A549 treated with AZD9567 at 1 μM for 4 hours (cell line): ENCODE measurements around the gene FGF21. TPM values are rescaled to one million over a fixed set of nuclear protein-coding genes. Genes with fewer than 3 reads are reported as not detected.

Source experiments
- total RNA-seq: library from RNA; stranded (reverse); fragments of 200-300 nt; extraction: Qiagen RNA extraction; gene quantifications from 5 replicates; pipeline ENCODE4 v1.2.3, GENCODE V29; 2022; ENCODE audit not compliant: insufficient read depth

The FGF21 gene, protein sequence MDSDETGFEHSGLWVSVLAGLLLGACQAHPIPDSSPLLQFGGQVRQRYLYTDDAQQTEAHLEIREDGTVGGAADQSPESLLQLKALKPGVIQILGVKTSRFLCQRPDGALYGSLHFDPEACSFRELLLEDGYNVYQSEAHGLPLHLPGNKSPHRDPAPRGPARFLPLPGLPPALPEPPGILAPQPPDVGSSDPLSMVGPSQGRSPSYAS
- not detected in 5 replicates for total RNA-seq

DNA sequence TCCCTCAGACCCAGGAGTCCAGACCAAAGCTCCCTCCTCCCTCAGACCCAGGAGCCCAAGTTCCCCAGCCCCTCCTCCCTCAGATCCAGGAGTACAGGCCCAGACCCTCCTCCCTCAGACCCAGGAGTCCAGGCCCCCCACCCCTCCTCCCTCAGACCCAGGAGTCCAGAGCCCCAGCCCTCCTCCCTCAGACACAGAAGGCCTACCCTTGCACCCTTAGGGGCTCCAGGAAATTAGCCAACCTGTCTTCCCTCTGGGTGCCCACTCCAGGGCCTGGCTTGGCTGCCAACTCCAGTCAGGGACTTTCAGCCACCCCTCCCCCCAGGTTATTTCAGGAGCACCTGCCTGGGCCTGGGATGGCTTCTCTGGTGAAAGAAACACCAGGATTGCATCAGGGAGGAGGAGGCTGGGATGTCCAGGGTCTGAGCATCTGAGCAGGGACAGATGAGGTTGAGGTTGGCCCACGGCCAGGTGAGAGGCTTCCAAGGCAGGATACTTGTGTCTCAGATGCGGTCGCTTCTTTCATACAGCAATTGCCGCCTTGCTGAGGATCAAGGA is at the start of gene FGF21:
FGF21 (plus strand) TSS at position 441 of the 558 bp plus-strand sequence. CDS start 713 bp downstream, outside the sequence.

DNA sequence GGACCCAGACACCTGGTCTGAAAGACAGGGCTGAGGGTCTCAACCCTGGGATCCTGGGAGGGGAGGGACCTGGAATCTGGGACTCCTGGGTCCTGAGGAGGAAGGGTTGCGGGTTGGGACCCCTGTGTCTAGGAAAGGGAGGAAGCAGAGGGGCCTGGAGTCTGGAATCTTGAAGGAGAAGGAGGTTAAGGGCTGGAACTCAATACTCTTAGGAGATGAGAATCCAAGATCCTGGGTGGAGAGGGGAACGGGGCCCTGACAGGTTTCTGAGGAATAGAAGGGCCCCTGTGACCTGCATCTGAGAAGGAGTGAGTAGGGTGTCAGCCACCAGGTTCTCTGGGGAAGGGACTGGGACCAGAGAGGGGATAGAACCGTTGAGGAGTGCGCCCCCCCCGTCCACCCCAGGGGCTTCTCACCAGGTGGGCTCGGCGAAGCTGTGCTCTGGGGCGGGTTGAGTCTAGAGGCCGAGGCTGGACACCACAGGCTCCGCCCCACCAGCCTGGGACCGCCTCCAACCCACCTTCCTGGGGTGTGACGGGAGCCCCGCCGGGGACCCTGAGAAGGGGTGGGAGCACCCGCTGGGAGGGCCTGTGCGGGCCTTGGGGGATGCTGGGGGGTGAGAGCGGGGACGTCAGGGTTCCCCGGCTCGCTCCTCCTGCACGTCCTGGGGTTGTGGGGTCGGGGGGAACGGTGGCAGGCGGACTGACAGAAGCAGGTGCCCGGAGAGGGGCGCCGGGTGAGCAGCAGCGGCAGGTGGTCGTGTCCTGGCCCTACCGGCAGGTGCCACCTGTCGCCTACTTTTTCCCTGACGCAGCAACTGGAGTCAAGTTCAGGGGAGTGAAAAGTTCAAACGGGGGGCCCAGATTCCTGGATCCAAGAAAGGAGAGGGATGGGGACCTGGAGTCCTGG is 35.8 kb upstream of the FGF21 start, which contains the start of gene MAMSTR:
MAMSTR (minus strand) TSS at position 463 of the 909 bp plus-strand sequence. CDS start 694 bp downstream, outside the sequence.

DNA sequence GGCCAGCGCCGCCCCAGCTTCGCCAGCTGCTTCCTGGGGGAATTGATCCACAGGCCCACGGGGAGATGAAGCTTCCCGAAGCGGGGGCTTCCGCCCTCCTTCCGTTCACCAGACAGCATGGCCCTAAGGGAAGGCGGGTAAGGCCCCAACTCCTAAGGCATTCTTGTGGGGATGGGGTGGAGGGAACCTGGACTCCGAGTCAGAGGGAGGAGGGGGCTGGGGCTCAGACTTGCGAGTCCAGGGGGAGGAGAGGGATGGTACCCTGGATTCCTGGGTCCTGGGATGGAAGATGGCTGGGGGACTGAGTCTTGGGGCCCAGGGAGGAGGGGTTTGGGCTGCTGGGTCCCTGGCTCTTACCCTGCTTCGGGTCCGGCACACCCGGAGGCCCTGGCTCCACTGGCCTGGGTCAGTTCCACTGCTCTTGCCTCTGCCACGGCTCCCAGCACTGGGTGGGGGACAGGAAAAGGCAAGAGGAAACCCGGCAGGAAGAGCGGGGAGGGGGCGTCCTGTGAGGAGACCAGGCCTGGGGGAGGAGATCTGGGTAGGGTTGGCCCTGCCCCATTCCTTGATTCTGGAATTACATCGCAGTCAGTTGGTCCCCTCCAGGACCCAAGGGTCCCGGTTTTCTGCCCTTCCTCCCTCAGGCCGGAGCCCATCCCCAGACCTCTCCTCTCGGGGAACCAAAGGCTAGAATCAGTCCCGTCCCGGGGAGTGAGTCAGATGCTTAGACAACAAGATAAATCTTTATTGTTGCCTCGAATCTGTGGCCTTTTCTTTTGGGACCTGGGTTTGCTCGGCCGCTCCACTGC is 15.0 kb upstream of the FGF21 start, which contains the start of gene RASIP1:
RASIP1 (minus strand) TSS at position 447 of the 809 bp plus-strand sequence; CDS start at position 119, 328 bp downstream.

GRCh38 chr19:48746738-48747575 is 8.4 kb upstream of the FGF21 start, which contains the start of gene IZUMO1:
IZUMO1 (minus strand) TSS chr19:48746909; CDS start chr19:48745859, 1,050 bp downstream.

GRCh38 chr19:48752496-48753365 is 2.6 kb upstream of the FGF21 start, which contains the start of gene FUT1:
FUT1 (minus strand) TSS chr19:48752641; CDS start chr19:48751281, 1,360 bp downstream.

Other genes with a start within 250 kb of the FGF21 start
- gene LMTK3, start 243.7 kb upstream of the FGF21 start, total RNA-seq: 3.6 to 4.3 TPM (median 4.0 TPM) in 5 replicates
- 14.1 to 16.2 TPM (median 14.9 TPM) in 5 replicates for gene SULT2B1, start 203.4 kb upstream of the FGF21 start, total RNA-seq
- gene SPACA4, start 148.8 kb upstream of the FGF21 start, total RNA-seq: not detected in 5 replicates
- gene FAM83E, start 140.4 kb upstream of the FGF21 start, total RNA-seq: 0.21 to 0.33 TPM (median 0.31 TPM) in 4 of 5 replicates, not detected in the other
- 3,115 to 3,428 TPM (median 3,246 TPM) in 5 replicates for gene RPL18, start 136.3 kb upstream of the FGF21 start, total RNA-seq
- gene SPHK2, start 136.0 kb upstream of the FGF21 start, total RNA-seq: 9.2 to 14.7 TPM (median 13.2 TPM) in 5 replicates
- 1.7 to 2.8 TPM (median 2.3 TPM) in 5 replicates for gene DBP, start 118.1 kb upstream of the FGF21 start, total RNA-seq
- gene CA11, start 109.3 kb upstream of the FGF21 start, total RNA-seq: 4.4 to 12.3 TPM (median 9.8 TPM) in 5 replicates
- 0.26 to 0.48 TPM (median 0.29 TPM) in 4 of 5 replicates, not detected in the other for gene NTN5, start 82.5 kb upstream of the FGF21 start, total RNA-seq
- not detected in 5 replicates for gene FUT2, start 59.6 kb upstream of the FGF21 start, total RNA-seq
- 0.31 to 0.46 TPM (median 0.38 TPM) in 4 of 5 replicates, not detected in the other for gene MAMSTR, start 35.8 kb upstream of the FGF21 start, total RNA-seq
- 0.52 to 3.2 TPM (median 0.64 TPM) in 5 replicates for gene RASIP1, start 14.9 kb upstream of the FGF21 start, total RNA-seq
- 0.03 TPM in 1 of 5 replicates, not detected in the others for gene IZUMO1, start 8.6 kb upstream of the FGF21 start, total RNA-seq
- gene FUT1, start 2.9 kb upstream of the FGF21 start, total RNA-seq: 0.06 to 0.10 TPM (median 0.08 TPM) in 4 of 5 replicates, not detected in the other
- gene BCAT2, start 55.5 kb downstream of the FGF21 start, total RNA-seq: 56.8 to 66.6 TPM (median 61.9 TPM) in 5 replicates
- 9.3 to 17.4 TPM (median 13.4 TPM) in 5 replicates for gene HSD17B14, start 81.0 kb downstream of the FGF21 start, total RNA-seq
- 1.1 to 1.7 TPM (median 1.2 TPM) in 5 replicates for gene PLEKHA4, start 113.1 kb downstream of the FGF21 start, total RNA-seq
- gene PPP1R15A, start 116.9 kb downstream of the FGF21 start, total RNA-seq: 77.7 to 128 TPM (median 99.5 TPM) in 5 replicates
- not detected in 5 replicates for gene TULP2, start 143.2 kb downstream of the FGF21 start, total RNA-seq
- gene NUCB1, start 144.8 kb downstream of the FGF21 start, total RNA-seq: 196 to 206 TPM (median 200 TPM) in 5 replicates
- 1.5 to 1.7 TPM (median 1.5 TPM) in 4 of 5 replicates, not detected in the other for gene DHDH, start 178.2 kb downstream of the FGF21 start, total RNA-seq
- 289 to 347 TPM (median 317 TPM) in 5 replicates for gene BAX, start 199.4 kb downstream of the FGF21 start, total RNA-seq
- gene FTL, start 209.8 kb downstream of the FGF21 start, total RNA-seq: 15,391 to 23,528 TPM (median 18,182 TPM) in 5 replicates
- gene GYS1, start 237.8 kb downstream of the FGF21 start, total RNA-seq: 18.5 to 36.7 TPM (median 21.4 TPM) in 5 replicates
- 214 to 245 TPM (median 233 TPM) in 5 replicates for gene RUVBL2, start 238.4 kb downstream of the FGF21 start, total RNA-seq